Stimulated activated CD8-positive, alpha-beta memory T cell treated with anti-CD3 and anti-CD28 coated beads, Interleukin-4, amount 100 ng/mL, for 4 hours (primary cell): ENCODE measurements around the gene TRIM16.
"Not testable (repeated sequence)": the region's sequence is repeated elsewhere in the genome, so short reads cannot be mapped to it uniquely, and the experiment has no call there.

Experiments used
- DNase-seq, 2 donors: peaks; one replicate each; pipeline ENCODE4 v3.0.0-alpha.2; 2020; ENCODE audit warnings: low read depth in 2 of 2, low spot score in 1 of 2

TRIM16 gene

GRCh38 chr17:15683824-15684478, at the start of gene TRIM16:
TRIM16 (minus strand) TSS chr17:15684311; CDS start chr17:15651609, 32,702 bp downstream.
- DNase-seq = peak; percentile 58 to 62

GRCh38 chr17:15733174-15733789, 49.2 kb upstream of the TRIM16 start:
- not testable (repeated sequence) for DNase-seq

- not testable (repeated sequence) for DNase-seq
These were observed 47.8 kb upstream of the TRIM16 start, which contains the start of gene TBC1D26 for GRCh38 chr17:15731900-15732299. TBC1D26 (plus strand) TSS chr17:15732283; CDS start chr17:15735349, 3,066 bp downstream.

GRCh38 chr17:15730535-15730934, 46.4 kb upstream of the TRIM16 start:
- not testable (repeated sequence) for DNase-seq

GRCh38 chr17:15716601-15717563, 32.8 kb upstream of the TRIM16 start:
- DNase-seq = not testable (repeated sequence)

- not testable (repeated sequence) for DNase-seq
These were observed 24.8 kb upstream of the TRIM16 start for GRCh38 chr17:15708879-15709278.

GRCh38 chr17:15704813-15705212, 20.7 kb upstream of the TRIM16 start:
- DNase-seq = not testable (repeated sequence)

GRCh38 chr17:15704239-15704638, 20.1 kb upstream of the TRIM16 start:
- DNase-seq = not testable (repeated sequence)

GRCh38 chr17:15699937-15700336, 15.8 kb upstream of the TRIM16 start:
- not testable (repeated sequence) for DNase-seq

- peak; percentile 87 to 88 for DNase-seq
These were observed 15.4 kb upstream of the TRIM16 start, which contains the start of gene ZNF286A for GRCh38 chr17:15699413-15699924. ZNF286A (plus strand) TSS chr17:15699752; CDS start chr17:15700330, 578 bp downstream.

- DNase-seq = not testable (repeated sequence)
These were observed 14.9 kb upstream of the TRIM16 start for GRCh38 chr17:15698967-15699366.

GRCh38 chr17:15687494-15687893, 3.4 kb upstream of the TRIM16 start:
- DNase-seq = not testable (repeated sequence)

GRCh38 chr17:15683135-15683534, 976 bp downstream of the TRIM16 start:
- not testable (repeated sequence) for DNase-seq

GRCh38 chr17:15675991-15676390, 8.1 kb downstream of the TRIM16 start:
- DNase-seq = not testable (repeated sequence)

GRCh38 chr17:15674640-15675039, 9.5 kb downstream of the TRIM16 start:
- DNase-seq = not testable (repeated sequence)

GRCh38 chr17:15669526-15669925, 14.6 kb downstream of the TRIM16 start:
- DNase-seq = not testable (repeated sequence)

GRCh38 chr17:15663691-15664090, 20.4 kb downstream of the TRIM16 start:
- DNase-seq = no peak

GRCh38 chr17:15663176-15663575, 20.9 kb downstream of the TRIM16 start:
- DNase-seq = no peak

- DNase-seq = no peak
These were observed 21.4 kb downstream of the TRIM16 start for GRCh38 chr17:15662681-15663080.

- no peak for DNase-seq
These were observed 24.0 kb downstream of the TRIM16 start for GRCh38 chr17:15660077-15660476.

- no peak for DNase-seq
These were observed 24.4 kb downstream of the TRIM16 start for GRCh38 chr17:15659663-15660062.
